Panc1 (cell line): ENCODE data around the gene COQ8A. TPM values are rescaled to one million over a fixed set of nuclear protein-coding genes. Genes with fewer than 3 reads are reported as not detected.

Experiments
- ATAC-seq: fragments of 200-7000 bp; cut with Tn5 transposase; 2 replicates; pipeline ENCODE4 v1.9.1; 2020; ENCODE audit warnings: mild to moderate bottlenecking, moderate library complexity
- BruUV-seq: library from RNA; stranded (reverse); fragments of 400-500 nt; replicated peaks from 2 replicates; lab custom pipeline; 2021; lab: Mats Ljungman, UMichigan
- CTCF ChIA-PET: fragments of 300-600 bp; sonication (Branson Sonifier 250); formaldehyde crosslinking; loops from one replicate; lab custom pipeline; 2022; ENCODE audit warnings: antibody characterized with exemption; lab: Charles Lee
- POLR2A ChIA-PET: fragments of 300-600 bp; sonication (Branson Sonifier 250); formaldehyde crosslinking; loops from one replicate; lab custom pipeline; 2022; ENCODE audit warnings: antibody characterized with exemption; lab: Charles Lee
- DNase-seq: peaks from one replicate; pipeline ENCODE4 v3.0.0-alpha.2; 2010; ENCODE audit warnings: low read depth, low spot score
- H3K27ac ChIP-seq: 2 replicates; pipeline ENCODE4 v1.5.1; 2011; ENCODE audit warnings: mild to moderate bottlenecking, low read length, inconsistent platforms
- H3K27me3 ChIP-seq: fragments of 200-500 bp; sonication (Bioruptor generic); 2 replicates; pipeline ENCODE4 v1.6.0; 2014; ENCODE audit warnings: low read length, inconsistent platforms; ENCODE audit not compliant: control insufficient read depth, insufficient read depth
- H3K36me3 ChIP-seq: fragments of 200-500 bp; sonication (Bioruptor generic); 2 replicates; pipeline ENCODE4 v1.5.1; 2014; ENCODE audit warnings: inconsistent platforms, mild to moderate bottlenecking, low read length, moderate library complexity; ENCODE audit not compliant: control insufficient read depth, insufficient read depth
- H3K4me1 ChIP-seq: 2 replicates; pipeline ENCODE4 v1.5.1; 2011; ENCODE audit warnings: inconsistent platforms, mild to moderate bottlenecking, low read length, moderate library complexity; ENCODE audit not compliant: control insufficient read depth, insufficient read depth
- H3K4me3 ChIP-seq, 2 experiments: 2 replicates each; pipeline ENCODE4 v1.5.1; 2011 to 2012; ENCODE audit warnings: low read depth in 2 of 2, low read length in 2 of 2, mild to moderate bottlenecking in 2 of 2, inconsistent platforms in 1 of 2, moderate library complexity in 1 of 2
- H3K9me3 ChIP-seq: fragments of 200-500 bp; sonication (Bioruptor generic); 2 replicates; pipeline ENCODE4 v1.5.1; 2014; ENCODE audit warnings: low read depth, mild to moderate bottlenecking, inconsistent platforms, low read length, moderate library complexity; ENCODE audit not compliant: control insufficient read depth, insufficient read depth
- CTCF ChIP-seq: fragments of 450-650 bp; IDR thresholded peaks from 2 replicates; pipeline ENCODE4 v1.5.1; 2017; ENCODE audit warnings: mild to moderate bottlenecking
- POLR2AphosphoS5 ChIP-seq: IDR thresholded peaks from 2 replicates; pipeline ENCODE4 v1.6.1; 2012; ENCODE audit warnings: mild to moderate bottlenecking, low read depth, low read length, moderate library complexity
- REST ChIP-seq, 2 experiments: IDR thresholded peaks; 2 replicates each; pipeline ENCODE4 v1.6.1; 2011 to 2012; ENCODE audit warnings: low read depth in 2 of 2, control low read depth in 1 of 2, low read length in 1 of 2, mild to moderate bottlenecking in 1 of 2, moderate library complexity in 1 of 2; ENCODE audit not compliant: insufficient read depth in 1 of 2
- SIN3A ChIP-seq: IDR thresholded peaks from 2 replicates; pipeline ENCODE4 v1.6.1; 2012; ENCODE audit warnings: low read depth, mild to moderate bottlenecking, low read length, moderate library complexity, borderline replicate concordance; ENCODE audit not compliant: insufficient read depth
- TCF7L2 ChIP-seq: IDR thresholded peaks from 2 replicates; pipeline ENCODE4 v1.6.1; 2011; ENCODE audit warnings: mild to moderate bottlenecking, low read depth, low read length, inconsistent platforms
- in situ Hi-C: cut with HindIII; loops from 2 replicates; pipeline ENCODE4 v1.10.0; 2016; ENCODE audit warnings: low sequenced_read_pairs, low pct_unique_long_range_greater_than_20kb
- intact Hi-C: fragments of 100-400 bp; cut with micrococcal nuclease; formaldehyde crosslinking; loops from one replicate; pipeline ENCODE4 v1.10.0; 2022; ENCODE audit not compliant: unreplicated experiment
- total RNA-seq: library from RNA; stranded (reverse); gene quantifications from one replicate; pipeline ENCODE4 v1.2.1, GENCODE V29; 2021; ENCODE audit not compliant: unreplicated experiment

The COQ8A gene
- total RNA-seq, 1 experiment from 2014 or later = 15.1 TPM

- BruUV-seq = TSS peak; percentile 76
- POLR2A ChIA-PET = interaction anchor here (0.7 kb wide), 1 partner anchor 827 kb away, joined by 3 read pairs; no protein-coding TSS in a partner anchor
- in situ Hi-C loops = no loop called here
- CTCF ChIA-PET = no interaction called here
- no peak for ATAC-seq
- no peak for TF ChIP-seq REST (IDR thresholded peaks at IDR 0.05; ENCODE audit: insufficient read depth in 1 of 2, low read depth in 2 of 2, low read length in 1 of 2)
- no peak for TF ChIP-seq TCF7L2
- TF ChIP-seq SIN3A = no peak
- no peak for TF ChIP-seq CTCF
- no peak for TF ChIP-seq POLR2AphosphoS5
- peaks cover 16% of the 10 kb centered on the region for H3K4me1 ChIP-seq
- peaks cover 5% of the 10 kb centered on the region for H3K9me3 ChIP-seq
- H3K27me3 ChIP-seq = no peaks in the 10 kb centered on the region
- peak overlapping the region; percentile 77 to 82 for H3K4me3 ChIP-seq
- intact Hi-C loops = no loop called here
- DNase-seq = no peak
- no peaks in the 10 kb centered on the region; the same call in 1 of the 2 replicates for H3K36me3 ChIP-seq
- H3K27ac ChIP-seq = peak overlapping the region; percentile 92
Measured at GRCh38 chr1:226938903-226939437, 1.1 kb upstream of the COQ8A start.

GRCh38 chr1:226939438-226940028 is 561 bp upstream of the COQ8A start:
- intact Hi-C loops = no loop called here
- peak overlapping the region; percentile 92 for H3K27ac ChIP-seq
- BruUV-seq = no TSS peak
- no peaks in the 10 kb centered on the region; the same call in 1 of the 2 replicates for H3K36me3 ChIP-seq
- H3K4me1 ChIP-seq = peaks cover 19% of the 10 kb centered on the region
- H3K4me3 ChIP-seq = peak overlapping the region; percentile 77 to 82
- DNase-seq (no peak), ATAC-seq (peak; percentile 69)
- in situ Hi-C loops = no loop called here
- CTCF ChIA-PET = no interaction called here
- POLR2A ChIA-PET = interaction anchor here (0.7 kb wide), 1 partner anchor 422 kb away, joined by 3 read pairs; no protein-coding TSS in a partner anchor
- TF ChIP-seq POLR2AphosphoS5 (peak; percentile 95), CTCF (no peak)
- no peaks in the 10 kb centered on the region for H3K27me3 ChIP-seq
- no peaks in the 10 kb centered on the region; the same call in none of the 2 replicates for H3K9me3 ChIP-seq
